Cardiac septum (tissue), 1 donor: ENCODE data around the gene RIC8B. TPM values are rescaled to one million over a fixed set of nuclear protein-coding genes. Genes with fewer than 3 reads are reported as not detected.

Experiments used
- DNase-seq: peaks from one replicate; pipeline ENCODE4 v3.0.0-alpha.2; 2020; ENCODE audit warnings: low spot score
- intact Hi-C: fragments of 100-400 bp; cut with DNase I; formaldehyde crosslinking; loops from one replicate; pipeline ENCODE4 v1.14.0; 2022
- total RNA-seq: library from RNA; stranded (reverse); fragmentation: NEBNext Ultra II Directional; extraction: Animal tissue kit (Norgen Biotek cat#: 25700); gene quantifications from one replicate; pipeline ENCODE4 v1.2.1, GENCODE V29; 2021
- donor health status: DM: no; HTN: no; CAD: no.

The RIC8B gene
- total RNA-seq, 1 donor from 2014 or later: 23.5 TPM

DNA sequence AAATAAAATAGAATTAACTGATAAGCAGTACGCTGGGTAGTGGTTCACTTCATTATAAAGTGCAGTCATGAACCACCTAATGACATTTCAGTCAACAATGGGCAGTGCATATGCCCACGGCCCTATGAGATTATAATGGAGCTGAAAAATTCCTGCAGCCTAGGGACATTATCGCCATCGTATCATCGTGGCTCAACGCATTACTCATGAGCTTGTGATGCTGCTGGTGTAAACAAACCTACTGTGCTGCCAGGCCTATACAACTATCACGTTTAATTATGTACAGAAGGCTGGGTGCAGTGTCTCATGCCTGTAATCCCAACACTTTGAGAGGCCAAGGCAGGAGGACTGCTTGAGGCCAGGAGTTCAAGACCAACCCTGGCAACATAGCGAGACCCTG lies 119.0 kb downstream of the RIC8B start:
- DNase-seq: no peak
- intact Hi-C loops: no loop called here

DNA sequence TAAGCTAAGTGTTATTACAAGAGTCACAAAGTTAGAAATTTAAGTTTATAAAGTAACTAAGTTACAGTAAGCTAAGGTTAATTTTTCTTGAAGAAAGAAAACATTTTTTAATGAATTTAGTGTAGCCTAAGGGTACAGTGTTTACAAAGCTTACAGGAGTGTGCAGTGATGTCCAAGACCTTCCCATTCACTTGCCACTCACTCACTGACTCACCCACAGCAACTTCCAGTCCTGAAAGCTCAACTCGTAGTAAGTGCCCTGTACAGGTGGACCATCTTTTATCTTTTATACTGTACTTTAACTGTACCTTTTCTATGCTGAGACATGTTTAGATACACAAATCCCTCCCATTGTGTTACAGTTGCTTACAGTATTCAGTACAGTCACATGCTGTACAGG lies 120.3 kb downstream of the RIC8B start:
- DNase-seq: no peak
- intact Hi-C loops: no loop called here

DNA sequence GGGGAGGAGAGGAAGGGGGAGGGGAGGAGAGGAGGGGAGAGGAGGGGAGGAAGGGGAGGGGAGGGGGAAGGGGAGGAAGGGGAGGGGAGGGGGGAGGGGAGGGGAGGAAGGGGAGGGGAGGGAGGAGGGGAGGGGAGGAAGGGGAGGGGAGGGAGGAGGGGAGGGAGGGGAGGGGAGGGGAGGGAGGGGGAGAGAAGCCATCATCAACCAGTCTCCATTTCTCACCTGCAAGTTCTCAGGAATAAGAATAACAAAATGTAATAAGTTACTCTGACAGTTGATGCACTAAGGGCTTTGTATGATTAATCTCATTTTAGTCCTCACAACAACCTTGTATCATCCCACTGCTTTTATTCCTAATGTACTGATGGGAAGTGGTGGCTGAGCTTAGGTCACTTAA lies 122.1 kb downstream of the RIC8B start:
- intact Hi-C loops: no loop called here
- DNase-seq: no peak

DNA sequence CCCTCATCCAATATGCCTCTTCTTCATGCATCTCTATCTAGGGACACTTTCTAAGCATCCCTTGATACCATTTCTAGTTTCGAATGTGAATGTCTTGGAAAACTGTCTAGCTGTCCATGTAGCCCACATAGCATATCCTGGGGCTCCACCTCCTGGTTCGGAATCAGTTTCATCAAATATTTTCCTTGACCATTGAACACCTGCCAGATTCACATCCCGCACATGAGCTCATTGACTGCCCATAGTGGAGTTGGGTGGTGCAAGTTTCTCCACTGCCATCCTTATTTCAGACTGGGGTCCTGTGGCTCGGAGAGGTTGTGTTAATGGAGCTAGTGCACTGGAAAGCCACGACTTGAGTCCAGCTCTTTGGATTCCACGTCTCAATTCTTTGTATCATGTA lies 122.6 kb downstream of the RIC8B start:
- no peak for DNase-seq
- intact Hi-C loops: no loop called here

DNA sequence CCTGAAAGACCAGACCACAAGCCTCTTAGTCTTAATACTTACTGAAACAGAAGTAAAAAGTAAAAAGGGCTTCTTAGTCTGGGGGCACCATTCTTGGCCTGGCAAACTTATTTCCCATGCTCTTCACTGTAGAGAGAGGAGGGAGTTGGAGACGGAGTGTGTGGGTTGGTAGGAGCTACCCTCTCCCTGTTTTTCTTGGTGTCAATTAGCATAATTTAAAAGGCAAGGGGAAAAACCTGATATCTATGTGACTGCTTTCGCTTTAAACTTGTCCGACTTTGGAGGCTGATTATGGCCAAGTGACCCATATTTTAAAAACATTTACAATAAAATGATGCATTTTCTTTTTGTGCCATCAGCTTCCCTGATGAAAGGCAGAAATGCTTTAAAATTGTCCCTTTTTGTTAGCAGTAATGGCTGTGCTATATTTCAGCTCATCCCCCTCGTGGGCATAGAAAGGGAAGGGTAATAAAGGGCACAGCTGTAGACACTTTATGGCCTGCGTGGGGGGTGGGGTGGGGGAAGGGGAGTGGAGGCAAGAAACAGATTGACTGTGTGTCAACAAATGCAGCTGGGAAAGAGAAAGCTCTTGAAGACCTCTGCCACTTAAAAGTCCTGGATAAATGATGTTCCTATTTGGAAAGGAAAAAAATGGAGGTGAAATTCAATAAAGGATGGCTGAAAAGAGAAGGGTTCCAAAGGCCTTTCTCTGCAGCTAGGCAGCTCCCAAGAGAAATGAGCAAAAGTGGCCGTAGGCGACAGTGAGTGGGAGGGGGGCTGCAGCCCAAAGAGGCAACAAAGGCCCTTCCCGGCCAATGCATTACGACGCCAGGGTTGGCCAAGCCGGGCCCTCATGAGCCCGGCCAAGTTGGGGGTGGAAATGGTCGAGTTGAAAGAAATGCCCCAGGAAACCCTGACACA lies 123.8 kb downstream of the RIC8B start:
- intact Hi-C loops: no loop called here
- no peak for DNase-seq

DNA sequence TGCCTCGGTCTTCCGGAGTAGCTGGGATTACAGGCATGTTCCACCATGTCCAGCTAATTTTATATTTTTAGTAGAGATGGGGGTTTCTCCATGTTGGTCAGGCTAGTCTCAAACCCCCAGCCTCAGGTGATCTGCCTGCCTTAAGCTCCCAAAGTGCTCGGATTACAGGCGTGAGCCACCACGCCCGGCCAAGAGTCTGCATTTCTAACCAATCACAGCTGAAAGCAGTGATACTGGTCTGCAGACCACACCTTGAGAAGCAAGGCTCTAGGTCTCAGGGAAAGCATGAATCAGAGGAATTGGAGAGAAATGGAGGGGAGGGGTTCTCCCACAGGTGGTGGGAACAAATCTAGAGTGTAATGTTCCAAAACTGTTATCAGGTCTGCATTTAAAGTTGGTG lies 126.1 kb downstream of the RIC8B start:
- intact Hi-C loops: no loop called here
- DNase-seq: no peak

DNA sequence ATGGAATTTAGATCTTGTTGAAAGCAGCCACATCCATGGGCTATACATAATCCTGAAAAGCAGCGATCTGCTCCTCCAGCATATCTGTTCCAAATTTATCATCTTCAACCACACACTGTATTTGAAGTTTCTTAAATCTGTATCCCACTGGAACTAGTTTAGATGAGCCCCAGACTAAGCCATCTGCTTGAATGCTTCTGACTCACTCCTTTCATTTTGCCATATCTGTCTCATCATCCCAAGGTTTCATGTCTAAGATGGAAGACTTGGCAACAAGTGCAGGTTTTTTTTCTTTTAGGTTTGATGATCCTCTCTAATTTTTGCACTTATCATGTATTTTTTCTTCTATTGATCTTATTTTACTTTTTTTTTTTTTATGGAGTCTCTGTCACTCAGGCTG lies 126.8 kb downstream of the RIC8B start:
- intact Hi-C loops: no loop called here

DNA sequence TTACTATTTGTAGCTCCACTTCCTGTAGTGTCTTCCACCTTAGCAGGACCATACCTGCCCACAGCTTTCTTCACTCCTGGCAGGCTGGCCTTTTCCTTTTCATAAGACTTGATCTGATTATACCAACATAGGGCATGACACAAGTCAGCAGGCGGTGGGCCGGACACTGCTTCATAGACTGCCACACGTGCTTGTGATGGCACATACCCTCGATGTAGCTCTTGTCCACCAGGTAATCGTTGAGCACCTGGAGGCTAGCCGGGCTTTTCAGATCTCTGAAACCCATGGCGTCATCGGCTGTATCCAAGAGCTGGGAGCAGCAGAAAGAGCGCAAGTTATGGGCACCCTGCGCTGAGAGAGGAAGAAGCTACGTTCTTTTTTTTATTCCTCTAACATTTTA lies 127.6 kb downstream of the RIC8B start:
- intact Hi-C loops: no loop called here
- DNase-seq: no peak

More for the DNA sequence above, 126.8 kb downstream of the RIC8B start:
- no peak for DNase-seq

DNA sequence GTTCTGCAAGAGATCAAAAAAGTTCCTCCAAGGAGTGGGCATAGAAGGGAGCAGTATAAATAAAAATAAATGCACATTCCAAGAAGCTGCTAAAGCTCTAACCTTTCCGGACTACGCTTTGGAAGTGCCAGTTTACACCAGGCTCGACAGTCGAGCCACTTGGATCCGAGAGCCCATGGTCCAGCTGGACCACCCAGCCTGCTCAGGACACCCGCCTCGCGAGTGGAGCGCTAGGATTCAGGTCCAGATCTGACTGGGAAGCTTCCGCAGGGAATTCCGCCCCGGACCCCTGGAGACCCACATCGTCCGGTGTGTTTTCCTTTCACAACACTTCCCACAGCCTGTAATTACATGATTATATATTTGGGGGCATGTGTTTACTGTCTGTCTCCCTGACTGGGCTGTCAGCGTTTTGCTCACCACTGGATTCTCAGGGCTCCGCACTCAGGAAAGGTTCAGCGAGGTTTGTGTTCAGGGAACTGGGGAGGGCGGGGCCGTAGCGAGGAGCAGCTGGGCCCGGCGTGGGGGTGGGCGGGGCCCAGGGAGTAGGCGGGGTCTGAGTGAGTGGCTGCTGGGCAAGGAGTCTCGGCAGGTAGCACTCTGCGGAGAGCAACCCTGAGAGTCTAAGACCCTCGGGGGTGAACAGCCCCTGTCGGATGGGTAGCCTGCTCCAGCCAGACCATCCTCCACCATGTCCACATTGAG lies 128.9 kb downstream of the RIC8B start:
- peak; percentile 78 for DNase-seq
- intact Hi-C loops: no loop called here

DNA sequence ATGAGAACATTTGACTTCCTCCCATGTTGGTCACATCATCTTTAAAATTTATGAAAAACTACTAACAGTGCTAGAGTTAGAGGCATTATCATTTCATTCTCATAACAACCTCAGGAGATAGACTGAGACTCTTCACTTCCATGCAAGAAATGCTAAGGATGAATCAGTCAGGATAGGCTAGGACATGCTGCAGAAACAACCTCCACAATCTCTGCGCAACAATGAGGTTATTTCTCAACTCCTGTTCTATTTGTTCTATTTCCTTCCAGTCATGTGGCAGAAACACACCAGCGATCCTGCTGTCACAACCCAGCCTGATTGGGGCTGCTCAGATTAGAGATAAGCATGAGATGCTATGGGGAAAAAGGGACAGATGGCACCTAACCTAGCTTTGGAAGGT lies 132.2 kb downstream of the RIC8B start:
- intact Hi-C loops: no loop called here
- DNase-seq: no peak

DNA sequence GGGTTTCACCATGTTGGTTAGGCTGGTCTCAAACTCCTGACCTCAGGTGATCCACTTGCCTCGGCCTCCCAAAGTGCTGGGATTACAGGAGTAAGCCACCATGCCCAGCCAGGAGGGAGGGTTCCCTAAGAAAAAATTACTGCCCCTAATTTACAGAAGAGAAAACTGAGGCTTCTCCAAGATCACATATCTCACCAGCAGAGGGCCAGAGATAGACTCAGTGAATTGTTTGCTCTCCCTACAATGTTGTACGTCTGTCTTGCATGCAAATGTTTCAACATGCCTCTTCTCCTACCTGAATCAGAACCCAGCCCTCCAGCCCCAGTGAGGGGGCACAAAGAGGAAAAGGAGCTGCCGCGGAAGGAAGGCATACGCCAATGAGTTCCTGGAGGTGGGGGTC lies 132.9 kb downstream of the RIC8B start:
- no peak for DNase-seq
- intact Hi-C loops: no loop called here

DNA sequence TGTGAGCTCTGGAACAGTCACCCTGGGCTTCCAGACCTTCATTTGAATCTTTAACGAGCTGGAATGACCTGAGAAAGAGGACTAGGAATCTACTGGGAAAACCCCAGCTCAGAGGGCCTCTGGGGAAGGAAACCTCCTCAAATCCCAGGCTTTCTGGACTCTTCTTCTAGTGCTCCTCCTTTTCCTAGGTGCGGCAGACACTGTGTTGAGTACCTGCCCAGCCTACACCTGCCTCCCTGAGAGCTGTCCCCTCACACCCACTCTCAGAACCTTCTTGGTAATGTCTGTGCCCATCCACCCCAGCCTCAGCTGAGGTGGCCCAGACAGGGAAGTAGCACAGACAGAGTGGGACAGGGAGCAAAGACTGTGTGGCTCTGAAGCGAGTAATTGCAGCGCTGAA lies 133.4 kb downstream of the RIC8B start:
- intact Hi-C loops: no loop called here
- DNase-seq: no peak

DNA sequence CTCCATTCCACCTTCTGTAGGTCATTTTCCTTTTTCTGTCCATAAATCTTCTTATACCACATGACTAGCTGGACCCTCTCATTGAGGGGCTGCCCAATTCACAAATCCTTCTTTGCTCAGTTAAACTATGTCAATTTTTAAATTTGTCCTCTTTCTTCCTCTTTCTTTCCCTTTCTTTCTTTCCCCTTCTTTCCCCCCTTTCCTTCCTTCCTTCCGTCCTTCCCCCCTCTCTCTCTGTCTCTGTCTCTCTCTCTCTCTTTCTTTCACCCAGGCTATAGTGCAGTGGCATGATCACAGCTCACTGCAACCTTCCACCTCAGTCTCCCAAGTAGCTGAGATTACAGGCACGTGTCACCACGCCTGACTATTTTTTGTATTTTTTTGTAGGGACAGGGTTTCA lies 134.1 kb downstream of the RIC8B start:
- intact Hi-C loops: no loop called here
- no peak for DNase-seq

DNA sequence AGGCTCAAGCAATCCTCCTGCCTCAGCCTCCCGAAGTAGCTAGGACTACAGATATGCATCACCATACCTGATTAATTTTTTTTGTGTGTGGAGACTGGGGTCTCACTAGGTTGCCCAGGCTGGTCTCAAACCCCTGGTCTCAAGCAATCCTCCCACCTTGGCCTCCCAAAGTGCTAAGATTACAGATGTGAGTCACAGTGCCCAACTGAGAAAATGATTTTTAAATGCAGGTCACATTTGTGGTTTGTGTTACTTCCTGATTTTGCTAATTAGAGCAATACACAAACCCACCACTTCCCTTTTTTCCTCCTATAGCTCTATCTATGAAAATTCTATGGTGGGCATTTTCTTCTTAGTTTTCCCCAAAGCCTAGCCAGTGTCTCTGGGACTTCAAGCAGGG lies 135.7 kb downstream of the RIC8B start:
- intact Hi-C loops: no loop called here
- no peak for DNase-seq

DNA sequence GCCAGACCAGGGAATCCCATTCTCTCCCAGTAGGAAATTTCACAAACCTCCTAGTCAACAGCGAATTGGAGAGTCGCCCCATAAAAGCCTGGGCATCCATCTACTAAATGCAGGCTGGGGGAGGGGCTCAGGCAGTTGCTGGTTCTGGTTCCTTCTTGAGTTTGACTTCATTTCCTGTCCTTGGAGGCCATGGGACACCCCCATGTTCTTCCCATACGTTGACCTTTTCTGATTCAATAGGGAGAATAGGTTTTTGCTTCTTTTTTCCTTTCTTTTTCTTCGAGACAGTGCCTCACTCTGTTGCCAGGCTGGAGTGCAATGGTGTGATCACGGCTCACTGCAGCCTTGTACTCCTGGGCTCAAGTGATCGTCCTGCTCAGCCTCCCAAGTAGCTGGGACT lies 137.1 kb downstream of the RIC8B start:
- intact Hi-C loops: no loop called here
- DNase-seq: no peak

DNA sequence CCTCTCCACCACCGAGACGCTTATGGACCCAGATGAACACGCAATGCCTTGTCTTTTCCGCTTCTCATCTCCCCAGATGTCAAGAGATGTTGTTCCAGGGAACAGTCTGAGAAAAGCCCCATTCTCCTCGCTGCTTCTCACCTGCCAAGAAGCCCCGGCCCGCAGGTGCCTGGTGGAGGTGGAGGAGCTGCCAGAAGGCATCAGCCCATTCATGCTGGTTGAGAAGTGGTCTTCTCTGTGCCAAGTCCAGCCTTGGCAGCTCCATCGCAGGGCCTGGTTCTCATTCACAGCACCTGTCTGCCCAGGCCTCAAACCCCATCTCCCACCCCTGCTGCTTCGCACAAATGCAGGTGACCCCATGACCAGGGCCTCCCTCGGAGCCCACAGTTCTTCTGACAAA lies 139.0 kb downstream of the RIC8B start:
- no peak for DNase-seq
- intact Hi-C loops: no loop called here

DNA sequence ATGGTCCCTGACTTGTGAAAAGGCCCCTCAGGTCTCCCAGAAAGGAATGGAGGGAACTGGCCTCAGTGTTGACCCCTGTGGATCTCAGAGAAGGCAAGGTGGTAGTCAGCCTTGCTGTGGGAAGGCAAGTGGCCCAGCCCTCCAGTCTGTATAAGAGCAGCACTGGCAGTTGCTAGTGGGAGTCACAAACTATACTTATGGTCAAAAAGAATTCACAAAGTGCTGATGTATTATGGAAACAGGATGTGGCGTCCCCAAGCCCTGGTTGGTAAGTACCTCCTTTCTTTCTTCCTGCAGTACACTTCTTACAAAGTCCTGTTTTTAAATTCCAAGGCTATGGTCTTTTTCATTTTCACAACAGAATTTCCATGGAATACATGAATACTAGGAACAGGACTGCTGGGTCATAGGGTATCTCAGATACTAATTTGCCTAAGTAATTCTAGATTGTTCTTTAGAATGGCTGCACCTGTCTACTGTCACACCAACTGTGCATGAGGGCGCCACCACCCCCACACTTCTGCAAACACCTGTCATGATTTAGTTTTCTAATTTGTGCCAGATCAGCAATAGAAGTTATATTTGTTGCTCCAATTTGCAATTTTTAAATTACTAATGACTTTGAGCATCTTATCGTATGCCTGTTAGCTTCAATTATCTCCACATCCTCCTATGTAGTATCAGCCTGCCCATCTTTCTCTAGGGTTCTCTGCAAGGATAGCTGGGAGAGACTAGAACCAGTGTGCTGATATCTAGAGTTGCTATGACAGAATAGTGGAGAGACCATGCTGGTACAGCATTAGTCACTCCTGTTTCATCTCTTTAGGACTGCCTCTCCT lies 140.5 kb downstream of the RIC8B start:
- DNase-seq: no peak
- intact Hi-C loops: loop anchor here (5.0 kb wide), 1 partner anchor 528 kb away; no protein-coding TSS in a partner anchor

DNA sequence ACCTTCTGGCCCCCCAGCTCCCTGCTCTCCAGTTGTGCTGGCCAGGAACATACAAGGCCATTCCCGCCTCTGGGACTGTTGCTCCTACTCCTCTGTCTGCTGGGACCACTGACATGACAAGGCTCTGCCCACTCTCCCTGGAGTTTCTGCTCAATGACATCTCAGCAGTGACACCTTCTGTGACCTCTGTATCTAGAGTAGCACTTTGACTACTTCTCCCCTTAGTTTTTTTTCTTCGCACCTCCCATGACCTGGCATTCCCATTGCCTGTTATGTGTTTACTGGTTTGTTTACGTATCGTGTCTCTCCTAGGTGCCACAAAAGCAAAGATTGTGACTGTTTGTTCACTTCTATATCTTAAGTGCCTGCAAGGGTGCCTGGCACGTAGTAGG lies 141.1 kb downstream of the RIC8B start:
- intact Hi-C loops: loop anchor here (5.0 kb wide), 1 partner anchor 528 kb away; no protein-coding TSS in a partner anchor
- no peak for DNase-seq

DNA sequence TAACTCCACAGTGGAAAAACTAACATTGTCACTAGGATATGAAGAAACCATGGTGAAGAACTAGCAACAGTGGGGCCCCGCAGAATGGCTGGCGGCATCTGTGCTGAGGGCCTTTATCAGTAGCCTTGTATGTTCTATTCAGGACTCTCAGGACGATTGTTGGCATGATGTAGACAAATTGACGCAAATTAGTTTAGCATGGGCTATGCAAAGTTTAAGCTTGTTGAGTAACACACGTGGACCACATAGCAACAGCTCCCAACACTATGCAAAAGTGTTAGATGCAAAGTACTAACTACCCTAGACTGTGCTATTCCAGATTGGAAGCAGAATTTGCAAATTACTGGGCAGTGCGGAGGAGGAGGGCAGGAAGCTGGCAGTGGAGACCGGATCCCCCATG lies 143.0 kb downstream of the RIC8B start:
- no peak for DNase-seq
- intact Hi-C loops: loop anchor here (5.0 kb wide), 1 partner anchor 530 kb away; no protein-coding TSS in a partner anchor

DNA sequence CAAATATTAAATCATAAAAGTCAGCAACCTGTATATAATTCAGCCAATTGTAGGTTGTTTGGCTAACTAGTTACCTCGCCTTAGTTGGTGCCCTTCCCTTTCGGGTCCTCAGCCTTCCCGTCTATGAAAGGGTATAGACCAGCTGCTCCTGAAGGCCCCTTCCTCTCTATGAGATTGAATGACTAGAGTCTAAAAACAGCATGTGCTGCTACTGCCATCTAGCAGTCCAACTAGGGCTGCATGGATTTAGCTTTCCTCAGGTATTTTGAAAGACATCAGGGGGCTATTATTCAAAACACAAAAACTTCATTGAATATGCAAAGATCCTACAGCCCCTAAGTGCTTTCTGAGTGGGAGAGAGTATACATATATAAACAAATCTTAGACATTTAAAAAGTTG lies 144.3 kb downstream of the RIC8B start:
- intact Hi-C loops: loop anchor here (5.0 kb wide), 1 partner anchor 531 kb away; no protein-coding TSS in a partner anchor
- no peak for DNase-seq
